ENCODE data around the gene TSC2. TPM values are rescaled to one million over a fixed set of nuclear protein-coding genes. Genes with fewer than 3 reads are reported as not detected.

The TSC2 gene
- total RNA-seq, 1 donor: 71.1 TPM

DNA sequence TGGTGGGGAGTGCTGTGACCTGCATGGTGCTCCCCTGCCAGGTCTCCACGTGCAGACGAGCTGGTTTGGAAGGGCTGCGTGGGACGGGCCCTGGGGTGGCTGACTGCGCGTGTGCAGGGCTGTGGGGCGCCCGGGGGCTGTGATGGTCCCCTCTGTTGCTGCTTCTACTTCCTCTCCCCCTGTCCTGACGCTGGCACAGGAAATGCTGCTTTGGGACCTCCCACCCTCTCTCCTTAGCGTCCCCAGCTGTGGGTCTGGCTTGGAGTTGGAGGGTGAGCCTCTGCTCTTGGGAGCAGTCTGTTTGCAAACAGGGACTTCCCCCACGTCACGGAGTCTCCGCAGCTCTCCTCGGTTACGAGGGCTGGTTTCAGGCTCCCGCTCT lies 35.2 kb downstream of the TSC2 start:
- DNase-seq (ENCODE audit: low read depth in 2 of 3, low spot score in 2 of 3): no peak

DNA sequence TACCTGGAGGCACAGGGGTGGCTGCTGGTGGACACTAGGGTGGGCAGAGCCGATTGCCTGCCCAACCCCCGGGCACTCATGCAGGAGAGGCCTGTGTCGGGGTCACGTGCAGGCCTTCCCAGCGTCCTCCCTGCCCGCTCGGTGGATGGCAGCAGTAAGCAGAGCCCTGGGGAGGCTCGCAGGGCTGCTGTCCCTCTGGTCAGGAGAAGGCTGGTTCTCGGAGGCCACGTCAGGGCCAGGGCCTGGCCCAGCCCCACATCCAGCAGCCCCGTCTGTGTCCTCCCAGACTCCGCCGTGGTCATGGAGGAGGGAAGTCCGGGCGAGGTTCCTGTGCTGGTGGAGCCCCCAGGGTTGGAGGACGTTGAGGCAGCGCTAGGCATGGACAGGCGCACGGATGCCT lies 35.6 kb downstream of the TSC2 start:
- no peak for DNase-seq (ENCODE audit: low read depth in 2 of 3, low spot score in 2 of 3)

DNA sequence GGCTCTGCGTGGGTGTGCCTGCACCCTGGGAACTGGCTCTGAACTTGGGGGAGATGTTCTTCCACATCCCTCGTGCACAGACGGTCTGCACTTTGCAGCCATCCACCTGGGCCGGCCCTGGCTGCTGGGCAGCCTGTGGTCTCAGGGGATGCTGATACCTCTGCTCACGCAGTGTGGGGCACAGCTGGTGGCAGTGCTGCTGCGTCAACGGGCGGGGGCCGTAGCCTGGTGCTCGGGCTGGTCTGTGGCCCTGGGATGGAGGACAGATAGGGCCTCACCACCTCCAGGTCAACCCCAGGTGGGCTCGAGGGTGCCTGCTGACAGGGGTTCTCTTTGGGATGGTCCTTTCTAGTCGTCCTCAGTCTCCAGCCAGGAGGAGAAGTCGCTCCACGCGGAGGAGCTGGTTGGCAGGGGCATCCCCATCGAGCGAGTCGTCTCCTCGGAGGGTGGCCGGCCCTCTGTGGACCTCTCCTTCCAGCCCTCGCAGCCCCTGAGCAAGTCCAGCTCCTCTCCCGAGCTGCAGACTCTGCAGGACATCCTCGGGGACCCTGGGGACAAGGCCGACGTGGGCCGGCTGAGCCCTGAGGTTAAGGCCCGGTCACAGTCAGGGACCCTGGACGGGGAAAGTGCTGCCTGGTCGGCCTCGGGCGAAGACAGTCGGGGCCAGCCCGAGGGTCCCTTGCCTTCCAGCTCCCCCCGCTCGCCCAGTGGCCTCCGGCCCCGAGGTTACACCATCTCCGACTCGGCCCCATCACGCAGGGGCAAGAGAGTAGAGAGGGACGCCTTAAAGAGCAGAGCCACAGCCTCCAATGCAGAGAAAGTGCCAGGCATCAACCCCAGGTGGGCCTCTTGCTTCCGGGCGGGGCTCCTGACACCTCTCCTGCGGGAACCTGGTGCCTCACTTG lies 36.3 kb downstream of the TSC2 start:
- DNase-seq (ENCODE audit: low read depth in 2 of 3, low spot score in 2 of 3): no peak

GRCh38 chr16:2084895-2085625 lies 37.3 kb downstream of the TSC2 start:
- DNase-seq (ENCODE audit: low read depth in 2 of 3, low spot score in 2 of 3): no peak

DNA sequence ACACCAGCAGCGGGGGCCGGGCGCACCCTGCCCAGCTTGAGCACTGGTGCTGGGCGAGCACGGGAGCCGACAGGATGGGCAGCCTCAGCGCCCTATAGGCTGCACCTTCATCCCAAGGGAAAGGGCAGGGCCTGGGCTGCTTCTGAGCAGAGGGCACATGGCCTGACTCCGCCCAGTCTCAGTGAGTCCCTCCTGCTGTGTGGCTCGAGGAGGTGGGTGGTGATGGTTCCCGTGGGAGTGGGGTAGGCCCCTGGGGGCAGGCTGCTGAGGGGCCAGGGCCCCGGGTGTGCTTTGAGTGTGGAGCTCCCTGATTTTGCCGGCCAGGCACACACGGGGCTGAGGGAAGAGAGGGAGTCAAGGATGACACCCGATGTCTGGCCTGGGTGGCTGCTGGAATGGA lies 37.9 kb downstream of the TSC2 start:
- DNase-seq (ENCODE audit: low read depth in 2 of 3, low spot score in 2 of 3): no peak

GRCh38 chr16:2086106-2086742 lies 38.4 kb downstream of the TSC2 start:
- no peak for DNase-seq (ENCODE audit: low read depth in 2 of 3, low spot score in 2 of 3)

GRCh38 chr16:2086812-2087747 lies 39.3 kb downstream of the TSC2 start:
- DNase-seq (ENCODE audit: low read depth in 2 of 3, low spot score in 2 of 3): no peak

- DNase-seq (ENCODE audit: low read depth in 2 of 3, low spot score in 2 of 3): no peak
Measured at GRCh38 chr16:2087748-2088631, 40.2 kb downstream of the TSC2 start.

GRCh38 chr16:2088759-2089358 lies 41.1 kb downstream of the TSC2 start:
- no peak for DNase-seq (ENCODE audit: low read depth in 2 of 3, low spot score in 2 of 3)

DNA sequence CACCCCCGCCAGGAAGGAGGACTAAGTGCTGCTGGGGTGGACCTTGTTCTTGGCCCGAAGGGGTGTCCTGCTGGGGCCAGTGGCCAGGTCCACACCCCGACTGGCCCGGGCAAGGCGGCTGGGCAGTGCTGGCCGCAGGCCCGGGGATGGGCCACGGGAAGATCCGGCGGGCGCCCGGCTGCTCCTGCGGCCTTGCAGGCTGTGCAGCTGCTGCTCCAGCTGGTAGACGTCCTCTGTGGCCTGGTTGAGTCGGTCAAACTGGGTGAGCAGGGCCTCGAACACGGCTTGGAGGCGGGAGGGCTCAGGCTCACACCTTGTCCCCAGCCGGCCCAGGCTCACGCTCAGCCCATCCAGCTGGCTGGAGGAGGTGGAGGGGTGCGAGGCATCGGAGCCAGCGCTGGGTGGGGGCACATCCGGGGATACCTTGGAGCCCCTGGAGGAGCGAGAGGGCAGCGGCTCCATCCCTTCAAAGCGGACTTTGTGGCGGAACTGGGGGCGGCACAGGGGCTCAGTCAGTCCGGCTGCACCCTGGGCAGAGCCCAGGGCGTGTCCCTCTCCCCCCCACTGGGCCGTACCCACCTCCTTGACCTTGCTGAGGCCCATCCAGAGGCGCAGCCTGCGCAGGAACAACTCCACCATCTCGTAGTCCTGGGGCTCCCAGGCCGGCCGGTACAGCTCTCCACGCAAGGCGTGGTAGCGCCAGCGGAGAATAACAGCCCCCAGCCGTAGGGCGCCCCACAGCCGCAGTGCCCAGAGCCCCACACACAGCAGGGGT lies 42.1 kb downstream of the TSC2 start:
- DNase-seq (ENCODE audit: low read depth in 2 of 3, low spot score in 2 of 3): no peak

DNA sequence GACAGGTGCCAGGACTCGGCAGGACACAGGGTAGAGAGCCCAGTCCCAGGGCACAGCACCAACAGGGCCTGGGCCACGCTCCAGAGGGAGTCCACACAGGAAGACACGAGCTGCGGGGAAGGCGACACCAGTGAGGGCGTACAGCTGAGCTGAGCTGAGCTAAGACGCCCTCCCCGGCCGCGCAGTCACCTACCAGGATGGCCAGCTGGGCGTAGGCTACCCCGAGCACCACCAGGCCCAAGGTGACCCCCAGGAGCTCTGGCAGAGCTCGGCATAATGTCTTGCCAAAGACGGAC lies 42.6 kb downstream of the TSC2 start:
- DNase-seq (ENCODE audit: low read depth in 2 of 3, low spot score in 2 of 3): no peak

GRCh38 chr16:2090777-2091546 lies 43.2 kb downstream of the TSC2 start:
- peak in 1 of 3 donors; percentile 10 for DNase-seq (ENCODE audit: low read depth in 2 of 3, low spot score in 2 of 3)

DNA sequence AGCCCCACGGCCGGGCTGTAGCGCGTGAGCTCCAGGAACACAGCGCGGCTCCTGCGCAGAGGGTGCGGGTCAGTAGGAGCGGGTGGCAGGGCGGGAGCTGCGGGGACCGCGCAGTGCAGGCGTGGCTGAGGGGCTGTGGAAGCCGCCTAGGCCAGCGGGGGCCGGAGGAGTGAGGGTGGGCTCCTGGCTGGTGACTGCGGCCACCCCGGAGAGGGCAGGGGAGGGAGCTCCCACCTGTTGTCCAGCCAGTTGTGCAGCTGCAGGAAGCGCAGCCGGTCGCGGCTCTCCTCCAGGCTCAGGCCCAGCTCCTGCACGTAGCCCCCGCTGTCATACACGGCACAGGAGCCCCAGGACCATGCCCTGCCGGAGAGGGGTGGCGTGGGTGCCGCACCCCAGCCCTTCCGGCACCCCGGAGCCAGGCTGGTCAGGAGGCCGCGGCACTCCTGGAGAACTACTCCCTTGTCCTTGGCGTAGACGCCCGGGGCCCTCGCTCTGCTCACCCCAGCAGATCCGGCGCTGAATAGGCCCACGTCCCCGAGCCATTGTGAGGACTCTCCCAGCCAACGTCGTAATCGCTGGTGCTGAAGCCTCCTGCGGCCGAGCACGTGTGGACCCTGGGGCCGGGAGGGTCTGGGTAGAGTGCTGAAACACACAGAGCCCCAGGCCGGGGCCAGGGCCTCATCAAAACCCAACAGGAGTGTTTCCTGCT lies 43.9 kb downstream of the TSC2 start:
- DNase-seq (ENCODE audit: low read depth in 2 of 3, low spot score in 2 of 3): no peak

DNA sequence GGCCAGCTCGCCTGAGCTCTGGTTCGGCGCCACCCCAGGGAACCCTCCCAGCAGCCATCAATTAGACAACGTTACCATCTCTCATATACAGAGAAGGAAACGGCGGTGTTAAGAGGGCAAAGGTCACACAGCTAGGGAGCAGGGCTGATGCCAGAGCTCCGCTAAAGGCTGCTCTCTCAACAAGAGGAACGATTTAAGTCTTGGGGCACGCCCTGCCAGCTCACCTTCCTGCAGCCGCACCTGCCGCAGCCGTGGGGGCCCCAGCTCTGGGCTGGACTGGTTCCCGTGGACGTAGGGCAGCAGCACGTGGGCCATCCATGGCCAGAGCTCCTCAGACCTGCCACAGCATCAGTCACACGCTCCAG lies 44.5 kb downstream of the TSC2 start:
- DNase-seq (ENCODE audit: low read depth in 2 of 3, low spot score in 2 of 3): no peak

- no peak for DNase-seq (ENCODE audit: low read depth in 2 of 3, low spot score in 2 of 3)
Measured at GRCh38 chr16:2092866-2093265, 45.1 kb downstream of the TSC2 start.

DNA sequence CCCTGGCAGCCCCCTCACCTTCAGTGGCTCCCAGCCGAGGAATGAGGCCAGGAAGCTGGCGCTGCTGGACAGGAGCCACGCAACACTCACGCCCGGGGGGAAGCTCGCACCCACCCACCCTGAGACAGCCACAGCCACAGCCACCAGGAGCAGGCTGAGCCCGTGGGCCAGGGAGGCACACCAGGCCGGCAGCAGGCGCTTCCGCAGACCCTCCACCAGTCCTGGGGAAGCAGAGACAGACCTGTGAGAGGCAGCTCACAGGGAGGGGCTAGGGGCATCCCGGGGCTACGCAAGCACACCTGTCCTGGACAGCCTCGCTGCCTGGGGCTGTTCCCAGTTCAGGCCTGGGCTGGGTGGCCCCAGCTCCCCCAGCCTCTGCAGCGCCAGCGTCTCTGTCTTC lies 46.0 kb downstream of the TSC2 start:
- no peak for DNase-seq (ENCODE audit: low read depth in 2 of 3, low spot score in 2 of 3)

DNA sequence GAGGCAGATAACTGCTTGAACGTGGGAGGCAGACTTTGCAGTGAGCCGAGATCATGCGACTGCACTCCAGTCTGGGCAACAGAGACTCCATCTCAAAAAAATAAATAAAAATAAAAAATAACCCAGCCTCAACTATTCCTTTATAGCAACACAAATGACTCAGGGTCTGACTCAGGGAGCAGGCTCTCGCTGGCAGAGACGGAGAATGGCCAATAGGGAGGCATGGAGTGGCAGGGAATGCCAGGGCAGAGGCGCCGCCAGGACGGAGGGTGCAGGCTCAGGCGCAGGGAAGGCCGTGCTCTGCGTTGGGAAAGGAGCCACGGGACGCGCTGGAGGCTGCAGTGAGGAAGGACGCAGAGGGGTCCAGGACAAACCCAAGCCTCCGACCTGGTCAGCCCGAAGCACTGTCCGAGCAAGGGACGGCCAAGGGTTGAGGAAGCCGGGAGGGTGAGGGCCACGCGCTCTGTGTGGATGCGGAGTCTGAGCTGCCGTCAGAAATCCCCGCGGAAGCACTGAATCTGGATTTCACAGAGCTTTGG lies 47.6 kb downstream of the TSC2 start:
- DNase-seq (ENCODE audit: low read depth in 2 of 3, low spot score in 2 of 3): no peak
